GM19238 (cell line): ENCODE measurements around the gene ALG2.
"Not testable (repeated sequence)": the region's sequence is repeated elsewhere in the genome, so short reads cannot be mapped to it uniquely, and the experiment has no call there.

ENCODE experiments used
- DNase-seq: peaks from one replicate; pipeline ENCODE4 v3.0.0; 2011; ENCODE audit warnings: low spot score; ENCODE audit not compliant: insufficient read length

The ALG2 gene

DNA sequence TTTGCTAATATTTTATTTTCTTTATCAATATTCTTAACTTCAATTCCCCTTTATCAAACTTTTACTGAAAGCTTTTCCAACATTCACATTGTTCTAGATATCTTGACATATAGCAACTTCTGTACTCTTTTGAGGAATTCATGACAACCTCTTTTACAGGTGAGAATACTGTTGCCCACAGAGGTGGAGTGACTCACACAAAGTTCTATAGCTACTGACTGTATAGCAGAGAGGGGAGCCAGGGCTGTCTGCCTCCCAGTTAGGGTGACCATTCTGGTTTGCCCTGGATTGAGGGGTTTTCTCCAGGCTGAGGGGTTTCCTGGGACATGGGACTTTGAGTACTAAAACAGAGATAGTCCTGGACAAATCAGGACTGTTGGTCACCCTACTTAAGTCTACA, 16.6 kb upstream of the ALG2 start:
- no peak for DNase-seq

DNA sequence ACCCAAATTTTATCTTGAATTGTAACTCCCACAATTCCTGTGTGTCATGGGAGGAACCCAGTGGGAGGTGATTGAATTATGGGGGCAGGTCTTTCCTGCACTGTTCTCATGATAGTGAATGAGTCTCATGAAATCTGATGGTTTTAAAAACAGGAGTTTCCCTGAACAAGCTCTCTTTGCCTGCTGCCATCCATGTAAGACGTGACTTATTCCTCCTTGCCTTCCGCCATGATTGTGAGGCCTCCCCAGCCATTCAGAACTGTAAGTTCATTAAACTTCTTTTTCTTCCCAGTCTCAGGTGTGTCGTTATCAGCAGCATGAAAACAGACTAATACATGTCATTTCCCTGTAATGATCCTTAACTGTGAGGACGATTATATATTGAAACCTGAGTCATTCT, 16.1 kb upstream of the ALG2 start:
- DNase-seq = not testable (repeated sequence)

DNA sequence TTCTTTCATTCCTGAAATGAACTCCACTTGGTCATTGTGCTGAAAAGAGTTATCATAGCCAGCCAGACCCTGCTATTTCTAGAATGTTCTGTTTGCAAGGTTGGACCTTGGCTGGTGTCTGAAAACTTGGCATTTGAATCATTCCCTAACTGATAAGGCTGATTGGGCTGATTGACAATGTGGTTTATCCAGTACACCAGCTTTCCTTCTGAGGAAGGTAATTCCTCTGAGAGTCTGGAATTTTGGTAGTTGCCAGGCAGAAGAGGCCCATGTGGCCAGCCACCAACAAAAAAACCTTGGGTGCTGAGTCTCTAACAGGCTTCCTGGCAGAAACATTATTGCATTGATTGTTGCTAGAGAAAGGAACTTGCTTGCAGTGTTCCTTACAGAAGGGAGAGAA, 15.6 kb upstream of the ALG2 start:
- no peak for DNase-seq

DNA sequence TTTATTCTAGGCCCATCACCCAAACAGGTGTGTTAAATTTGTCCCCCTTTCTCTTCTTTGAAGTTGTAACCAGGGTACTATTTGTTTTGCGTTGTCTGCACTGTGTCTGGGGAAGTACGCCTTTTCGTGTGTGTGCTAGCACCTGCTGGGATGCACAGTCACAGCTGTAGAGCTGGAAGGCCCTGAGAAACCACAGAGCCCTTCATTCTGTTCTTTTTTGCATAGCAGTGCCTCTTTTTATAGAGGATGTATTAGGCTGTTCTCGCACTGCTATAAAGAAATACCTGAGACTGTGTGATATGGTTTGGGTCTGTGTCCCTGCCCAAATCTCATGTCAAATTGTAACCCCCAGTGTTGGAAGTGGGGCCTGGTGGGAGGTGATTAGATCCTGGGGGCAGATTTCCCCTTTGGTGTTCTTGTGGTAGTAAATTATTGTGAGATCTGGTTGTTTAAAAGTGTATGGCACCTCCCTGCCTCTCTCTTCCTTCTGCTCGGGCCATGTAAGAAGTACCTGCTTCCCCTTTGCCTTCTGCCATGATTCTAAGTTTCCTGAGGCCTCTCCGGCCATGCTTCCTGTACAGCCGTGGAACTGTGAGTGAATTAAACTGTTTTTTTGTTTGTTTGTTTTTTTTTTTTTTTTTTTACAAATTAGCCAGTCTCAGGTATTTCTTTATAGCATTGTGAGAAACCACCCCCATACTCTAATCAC, 14.3 kb upstream of the ALG2 start:
- no peak for DNase-seq

DNA sequence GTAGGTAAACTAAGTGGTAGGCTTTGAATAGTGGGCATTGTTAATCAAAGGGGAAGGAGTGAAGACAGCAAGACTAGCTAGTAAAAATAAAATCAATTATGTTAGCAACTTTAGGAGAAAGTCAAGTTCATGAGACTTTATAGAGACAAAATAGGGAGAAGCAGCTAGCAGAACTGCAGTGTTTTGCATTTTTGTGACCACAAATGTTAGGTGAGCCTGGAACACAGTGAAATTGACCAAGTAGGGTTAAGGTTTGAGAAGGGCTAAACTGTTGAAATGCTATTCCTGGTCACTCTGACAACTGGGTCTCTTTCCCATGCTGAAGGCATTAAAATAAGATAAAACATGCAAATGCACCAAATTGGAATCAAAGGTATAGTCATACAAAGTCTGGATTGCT, 13.3 kb upstream of the ALG2 start:
- no peak for DNase-seq

DNA sequence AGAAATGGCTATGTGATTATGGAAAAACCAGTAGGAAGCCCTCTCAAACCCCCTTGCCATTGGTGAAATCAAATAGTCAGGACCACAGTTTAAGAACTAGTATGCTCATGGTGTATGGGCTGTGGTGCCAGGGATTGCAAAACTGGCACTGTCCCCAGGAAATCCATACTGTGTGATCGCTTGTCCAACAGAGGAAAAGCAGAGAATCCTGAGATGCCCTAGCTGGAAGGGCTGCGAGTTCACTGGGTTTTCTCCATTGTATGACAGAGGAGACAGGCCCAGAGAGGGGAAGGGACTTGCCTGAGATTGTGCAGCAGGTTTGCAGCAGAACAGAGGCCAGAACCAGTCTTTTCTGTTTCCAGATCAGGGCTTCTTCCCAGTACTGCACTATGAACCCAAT, 12.9 kb upstream of the ALG2 start:
- DNase-seq = no peak

DNA sequence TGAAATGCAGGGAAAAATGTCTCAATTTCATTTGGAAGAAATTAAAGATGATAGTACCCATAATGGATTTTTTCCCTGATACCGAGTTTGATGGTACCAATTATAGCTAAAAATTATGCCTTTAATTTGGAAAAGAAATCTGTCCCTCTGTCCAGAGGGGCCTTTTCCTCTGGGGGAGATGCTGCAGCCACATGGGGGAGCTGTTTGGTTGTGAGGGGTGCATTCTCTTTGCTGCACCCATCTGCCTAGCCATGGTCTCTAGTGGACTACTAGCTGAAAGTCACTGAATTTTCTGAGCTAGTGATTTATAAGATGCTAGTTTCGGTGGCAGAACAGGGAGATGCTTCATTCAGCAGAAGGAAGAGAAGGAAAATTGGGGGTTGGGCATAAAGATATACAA, 10.0 kb upstream of the ALG2 start:
- DNase-seq = no peak

DNA sequence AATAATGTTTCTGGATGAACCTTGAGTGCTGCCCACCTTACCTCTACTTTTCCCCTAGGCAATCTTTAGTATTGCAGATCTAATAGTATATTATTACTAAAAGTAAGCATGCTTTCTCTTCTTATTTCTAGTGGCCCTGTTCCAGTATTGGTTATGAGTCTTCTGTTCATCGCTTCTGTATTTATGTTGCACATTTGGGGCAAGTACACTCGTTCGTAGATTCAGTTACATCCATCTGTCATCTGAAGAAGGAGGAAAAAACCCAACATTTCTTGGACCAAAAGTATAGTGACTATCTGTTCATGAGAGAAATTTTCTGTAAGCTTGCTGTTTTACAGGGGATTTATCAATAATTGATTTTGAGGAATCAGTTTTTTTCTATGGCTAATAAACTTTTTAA, 8.5 kb upstream of the ALG2 start:
- DNase-seq = no peak

DNA sequence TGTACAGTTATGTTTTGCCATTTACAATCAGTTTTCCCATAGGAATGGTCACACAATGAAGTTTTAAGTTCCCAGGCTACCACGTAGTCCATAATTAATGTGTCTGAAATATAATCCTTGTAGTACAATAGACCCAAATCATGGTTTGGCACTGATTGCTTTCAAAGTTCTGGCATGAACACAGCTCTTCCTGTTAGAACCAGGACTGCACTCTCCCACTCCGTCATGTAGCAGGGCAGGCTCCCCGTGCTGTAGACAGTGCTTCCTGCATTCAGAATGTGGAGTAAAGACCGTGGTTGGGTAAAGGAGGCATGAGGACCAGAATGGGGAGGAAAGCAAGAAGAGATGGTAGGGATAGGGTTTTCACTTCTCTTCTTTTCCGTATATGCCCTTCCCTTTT, 4.3 kb upstream of the ALG2 start:
- no peak for DNase-seq

DNA sequence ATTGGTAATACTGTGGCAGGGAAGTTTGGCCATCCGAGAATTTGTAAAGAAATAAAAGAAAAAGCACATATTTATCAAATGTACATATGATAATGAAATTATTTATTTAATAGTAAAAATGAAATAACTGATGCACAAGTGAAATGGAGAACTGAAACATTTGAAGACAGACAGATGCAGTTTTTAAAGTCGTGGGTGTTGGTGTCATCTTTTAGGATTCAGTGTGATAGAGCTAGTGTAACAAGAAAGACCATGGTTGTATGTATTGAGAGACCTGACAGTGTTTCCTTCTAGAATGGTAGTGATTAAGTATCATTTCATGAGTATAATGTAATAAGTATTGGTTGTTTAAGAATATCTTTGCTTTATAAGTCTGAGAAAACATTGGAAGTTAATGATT, 2.7 kb upstream of the ALG2 start:
- no peak for DNase-seq

DNA sequence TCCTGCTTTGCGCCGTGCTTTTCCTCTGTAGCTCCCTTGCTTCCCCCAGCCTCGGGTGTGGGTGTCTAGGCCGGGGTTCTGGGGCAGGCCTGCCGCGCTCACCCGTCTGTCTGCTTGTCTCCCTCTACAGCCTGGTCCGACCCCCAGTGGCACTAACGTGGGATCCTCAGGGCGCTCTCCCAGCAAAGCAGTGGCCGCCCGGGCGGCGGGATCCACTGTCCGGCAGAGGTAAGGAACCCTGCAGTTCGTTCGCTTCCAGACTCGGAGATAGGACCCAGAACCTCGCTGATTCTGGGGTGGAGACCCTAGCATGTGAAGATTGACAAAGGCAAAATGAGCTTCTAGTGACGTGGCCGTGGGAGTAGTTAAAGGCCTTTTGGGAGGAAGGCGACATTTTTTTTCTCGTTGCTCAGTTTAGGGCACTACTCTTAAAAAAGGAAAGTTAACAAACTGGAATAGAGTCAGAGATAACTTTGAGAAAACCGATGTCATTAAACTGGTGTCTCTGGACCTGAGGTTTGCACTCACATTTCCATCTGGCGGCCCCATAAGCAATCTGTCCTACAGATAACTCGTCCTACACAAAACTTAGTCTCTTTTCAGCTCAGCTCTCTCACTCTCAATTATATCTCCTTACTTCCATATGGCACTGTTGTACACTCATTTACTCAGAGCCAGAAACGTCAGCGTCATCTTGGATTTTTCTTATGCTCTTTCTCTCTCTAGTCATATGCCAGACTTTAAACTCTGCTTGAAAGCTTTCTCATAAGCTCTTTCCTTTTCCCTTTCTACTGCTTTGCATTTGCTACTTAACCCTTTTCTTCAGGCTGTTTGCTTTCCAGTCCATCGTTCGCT, 901 bp upstream of the ALG2 start:
- no peak for DNase-seq

DNA sequence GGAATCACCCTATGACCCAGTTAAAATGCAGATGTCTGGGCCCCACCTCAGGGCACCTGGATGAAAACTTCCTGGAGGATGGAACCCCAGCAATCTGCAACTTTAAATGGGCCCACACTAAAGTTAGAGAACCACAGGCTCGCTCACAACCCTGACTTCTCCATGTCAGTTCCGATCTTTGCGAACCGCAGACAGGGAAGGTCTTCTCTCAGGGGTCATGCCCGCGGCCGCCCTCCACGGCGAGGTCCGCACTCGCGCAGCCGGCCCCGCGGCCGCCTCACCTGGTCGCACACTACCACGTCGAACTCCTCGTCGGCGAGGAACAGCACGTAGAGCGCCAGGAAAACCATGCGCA, 499 bp downstream of the ALG2 start:
- no peak for DNase-seq

DNA sequence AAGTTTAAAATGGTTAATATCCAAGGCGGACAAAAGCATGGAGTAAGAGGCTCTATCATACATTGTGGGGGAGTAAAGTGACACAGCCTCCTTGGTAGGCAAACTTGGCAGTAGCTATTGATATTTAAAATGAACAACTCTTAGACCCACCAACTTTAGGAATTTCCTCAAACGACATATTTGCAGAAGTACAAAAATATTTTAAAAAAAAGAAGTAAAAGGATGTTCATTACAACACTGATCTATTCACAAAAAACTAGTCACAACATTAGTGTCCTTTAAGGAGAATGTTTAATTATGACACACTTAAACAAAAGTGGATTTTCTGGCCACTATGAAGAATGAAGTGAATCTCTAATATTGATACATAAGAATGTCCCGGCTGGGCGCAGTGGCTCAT, 1.7 kb downstream of the ALG2 start:
- DNase-seq = no peak

DNA sequence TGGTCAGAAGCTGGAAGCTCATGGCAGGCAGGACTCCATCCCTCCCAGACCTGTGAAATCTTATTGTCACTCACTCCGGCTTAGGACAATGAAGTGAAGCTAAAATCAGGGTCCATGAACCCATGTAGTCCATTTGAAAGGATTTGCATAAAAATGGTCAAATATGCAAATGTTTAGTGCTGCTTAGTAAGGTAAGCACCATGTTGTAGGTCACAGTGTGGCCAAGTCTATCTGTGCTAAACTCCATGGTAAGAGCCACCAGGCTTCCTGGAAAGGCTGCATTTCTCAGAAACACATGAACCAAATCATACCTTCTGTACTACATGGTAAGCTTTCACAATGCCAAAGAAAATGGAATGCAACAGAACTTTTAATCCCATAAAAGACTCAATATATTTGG, 5.7 kb downstream of the ALG2 start:
- DNase-seq = no peak

DNA sequence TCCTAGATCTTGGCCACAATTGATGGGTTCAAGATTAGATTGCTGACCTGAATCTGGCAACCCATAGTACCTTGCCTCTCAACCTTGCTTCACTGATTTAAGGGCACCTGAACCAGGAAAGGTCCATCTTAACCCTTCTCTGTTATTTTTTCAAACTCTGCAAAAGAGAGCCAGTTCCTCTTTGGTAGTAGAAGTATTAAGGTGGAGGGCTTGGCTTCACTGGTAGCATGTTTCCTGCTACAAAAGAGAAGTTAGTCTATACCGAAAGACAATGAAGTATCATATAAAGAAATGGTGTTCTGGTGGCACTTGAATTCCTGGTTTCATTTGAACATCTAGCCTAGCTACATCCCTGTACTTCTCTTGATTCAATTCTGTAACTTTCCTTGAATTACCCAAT, 8.5 kb downstream of the ALG2 start:
- no peak for DNase-seq

DNA sequence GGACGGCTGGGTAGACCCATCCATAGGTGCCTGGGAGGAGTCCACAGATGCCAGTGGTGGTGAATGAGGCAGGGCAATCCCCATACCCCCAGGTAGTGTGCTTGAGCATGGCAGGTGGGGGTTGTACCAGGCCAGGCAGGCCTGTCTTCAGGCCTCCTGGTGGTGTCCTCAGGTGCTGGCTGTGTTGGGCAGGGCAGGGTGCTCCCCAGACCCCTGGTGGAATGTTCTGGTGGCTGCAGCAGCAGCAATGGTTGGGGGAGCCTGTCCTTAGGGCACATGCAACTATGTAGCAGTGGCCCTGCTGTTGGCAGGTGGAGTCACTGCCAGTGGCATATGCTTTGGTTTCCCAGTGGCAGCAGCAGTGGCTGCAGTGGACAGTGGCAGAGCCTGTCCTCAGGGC, 10.0 kb downstream of the ALG2 start:
- DNase-seq = no peak

DNA sequence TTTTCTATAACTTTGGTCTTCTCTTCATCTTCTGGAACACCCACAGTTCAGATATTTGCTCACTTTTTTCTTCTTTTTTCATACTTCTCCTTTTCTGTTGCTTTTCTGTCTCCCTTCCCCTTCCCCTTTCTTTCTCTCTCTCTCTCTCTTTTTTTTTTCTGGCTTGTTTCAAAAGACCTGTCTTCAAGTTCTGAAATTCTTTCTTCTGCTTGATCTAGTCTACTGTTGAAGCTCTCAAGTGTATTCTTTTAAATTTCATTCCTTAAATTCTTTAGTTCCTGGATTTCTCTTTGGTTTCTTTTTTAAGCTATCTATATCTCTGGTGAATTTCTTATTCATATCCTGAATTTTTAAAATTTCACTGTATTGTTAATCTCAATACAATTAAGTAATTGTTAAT, 11.2 kb downstream of the ALG2 start:
- no peak for DNase-seq

DNA sequence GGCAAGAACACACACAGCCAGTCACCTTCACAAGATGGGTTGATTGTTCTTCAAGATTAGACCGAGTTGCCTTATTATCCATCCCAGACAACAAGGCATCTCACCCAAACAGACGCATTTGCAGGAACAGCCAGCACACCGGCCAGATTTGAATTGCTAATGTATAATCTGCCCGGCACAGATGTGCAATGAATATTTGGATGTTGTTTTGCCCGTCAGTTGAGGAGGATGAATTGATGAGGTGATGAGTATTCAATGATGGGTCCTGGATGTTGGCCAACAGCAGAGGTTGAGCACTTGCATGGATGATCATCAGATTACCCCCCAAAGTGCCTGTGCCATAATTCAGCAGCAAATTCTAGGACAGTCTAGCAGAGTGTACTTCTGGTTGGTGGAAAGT, 20.1 kb downstream of the ALG2 start:
- no peak for DNase-seq

DNA sequence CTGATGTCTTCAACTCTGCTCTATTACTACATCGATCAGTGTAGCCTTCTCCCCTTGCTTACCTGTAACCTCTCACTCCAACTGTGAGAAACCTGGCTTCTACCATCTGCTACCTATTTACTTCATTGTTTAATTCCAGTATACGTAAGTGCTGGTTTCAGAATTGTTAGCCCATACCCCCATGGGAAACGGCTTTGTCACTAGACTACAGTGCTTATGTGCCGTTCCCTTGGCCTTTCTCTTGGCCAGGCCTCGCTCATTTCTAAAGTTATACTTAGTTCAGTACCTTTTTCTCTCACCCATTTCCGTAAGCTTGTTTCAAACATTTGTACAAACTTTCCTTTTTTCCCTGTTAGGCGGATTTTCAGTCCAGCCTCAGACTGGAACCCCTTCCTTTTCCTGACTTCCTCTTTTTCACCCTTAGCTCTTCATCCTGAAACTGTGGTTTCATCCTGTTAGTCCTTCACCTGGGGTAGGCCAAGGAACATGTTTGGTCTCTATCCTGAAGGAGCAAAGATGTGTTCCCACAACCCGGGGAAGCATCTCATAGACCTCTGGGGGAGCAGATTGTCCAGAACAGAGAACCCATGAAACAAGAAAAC, 21.7 kb downstream of the ALG2 start:
- no peak for DNase-seq

DNA sequence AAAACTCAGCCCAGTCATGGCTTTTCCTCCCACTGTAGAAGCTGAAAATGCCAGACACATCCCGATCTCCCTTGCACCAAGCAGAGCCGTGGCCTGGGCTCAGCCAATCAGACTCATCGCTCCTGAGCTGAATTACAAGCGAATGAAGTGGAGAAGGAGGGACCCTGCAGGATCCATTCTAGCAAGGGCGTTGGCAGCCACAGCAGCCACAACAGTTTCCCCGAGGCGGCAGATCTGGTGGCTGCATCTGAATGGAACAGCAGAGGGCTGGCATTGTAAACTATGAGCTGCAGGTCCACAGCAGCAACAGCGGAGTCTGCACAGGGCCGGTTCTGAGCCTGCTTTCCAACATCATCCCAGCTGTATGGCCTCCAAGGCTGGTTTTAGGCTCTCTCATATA, 23.8 kb downstream of the ALG2 start:
- no peak for DNase-seq

DNA sequence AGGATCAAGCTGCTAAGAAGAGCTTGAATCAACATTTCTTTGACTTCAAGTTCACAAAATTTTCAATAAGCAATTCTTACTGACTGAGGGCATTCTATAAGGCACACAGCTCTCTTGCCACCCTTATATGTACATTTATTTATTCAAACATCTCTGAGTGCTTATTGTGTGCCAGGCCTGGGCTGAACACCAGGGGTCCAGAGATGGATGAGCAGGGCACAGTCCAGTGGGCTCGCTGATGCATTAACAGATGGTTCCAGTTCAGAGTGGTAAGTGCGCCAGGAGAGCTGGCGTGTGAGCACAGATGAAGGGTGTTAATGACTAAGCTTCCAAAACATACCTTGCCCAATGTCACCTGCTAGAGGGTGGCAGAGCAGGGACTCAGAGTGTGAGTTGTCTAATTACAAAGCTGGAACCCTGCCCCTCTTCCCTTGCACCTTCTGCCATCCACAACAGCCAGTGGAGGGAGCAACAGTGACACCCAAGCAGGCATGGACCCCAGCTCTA, 24.6 kb downstream of the ALG2 start:
- DNase-seq = no peak

DNA sequence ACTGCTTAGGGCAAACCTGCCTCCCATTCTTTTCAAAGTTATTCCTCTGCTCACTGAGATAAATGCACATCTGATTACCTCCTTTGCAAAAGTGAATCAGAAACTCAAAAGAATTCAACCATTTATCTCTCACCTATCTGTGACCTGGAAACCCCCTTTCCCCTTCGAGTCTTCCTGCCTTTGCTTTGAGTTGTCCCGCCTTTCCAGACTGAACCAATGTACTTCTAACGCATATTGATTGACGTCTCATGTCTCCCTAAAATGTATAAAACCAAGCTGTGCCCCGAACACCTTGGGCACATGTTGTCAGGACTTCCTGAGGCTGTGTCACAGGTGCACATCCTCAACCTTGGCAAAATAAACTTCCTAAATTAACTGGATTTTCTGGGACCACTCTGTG, 25.3 kb downstream of the ALG2 start:
- not testable (repeated sequence) for DNase-seq

DNA sequence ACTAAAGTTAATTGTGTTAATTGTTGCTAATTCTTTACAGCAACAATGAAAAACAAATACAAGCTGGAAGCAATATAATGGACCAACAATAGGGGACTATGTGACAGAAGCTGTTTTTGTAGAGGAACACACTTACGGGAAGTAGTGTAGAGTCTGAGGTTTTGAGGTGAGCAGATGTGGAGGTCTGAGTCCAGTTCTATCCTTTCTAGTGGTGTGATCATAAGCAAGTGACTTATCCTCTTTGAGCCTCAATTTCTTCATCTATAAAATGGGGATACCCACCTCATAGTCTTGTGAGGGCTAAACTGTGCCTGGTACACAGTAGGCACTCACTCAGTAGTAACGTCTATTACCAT, 28.3 kb downstream of the ALG2 start:
- DNase-seq = no peak
